B cell (primary cell): ENCODE measurements around the gene TK2.

Experiments used
- CTCF ChIP-seq: fragments of 200-600 bp; IDR thresholded peaks from one replicate; pipeline ENCODE4 v1.8.0; 2022; ENCODE audit warnings: antibody characterized with exemption, mild to moderate bottlenecking
- EZH2 ChIP-seq: IDR thresholded peaks from 2 replicates; pipeline ENCODE4 v1.6.1; 2012; ENCODE audit warnings: borderline replicate concordance, low read depth, mild to moderate bottlenecking, moderate library complexity, low read length; ENCODE audit not compliant: insufficient read depth, poor library complexity, severe bottlenecking

GRCh38 chr16:66543541-66543940 is 6.4 kb downstream of the TK2 start:
- no peak for TF ChIP-seq CTCF
- no peak for TF ChIP-seq EZH2
